ENCODE measurements around the gene RAB4A.

The RAB4A gene

DNA sequence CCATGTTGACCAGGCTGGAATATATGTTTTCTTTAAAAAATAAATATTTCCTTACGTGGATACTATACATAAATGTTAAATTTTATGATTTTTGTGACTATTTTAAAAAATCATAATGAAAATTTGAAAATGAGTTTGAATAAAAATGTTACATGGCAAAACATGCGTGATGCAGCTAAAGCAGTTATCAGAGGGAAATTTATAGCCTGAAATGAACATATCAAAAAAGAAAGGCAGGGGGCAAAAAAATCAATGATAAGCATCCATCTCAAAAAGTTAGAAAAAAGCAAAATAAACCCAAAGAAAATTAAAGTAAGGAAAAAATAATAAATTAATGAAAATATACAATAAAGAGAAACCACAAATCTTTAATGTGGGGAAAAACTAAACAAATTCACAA, 63.4 kb downstream of the RAB4A start:
- DNase-seq (ENCODE audit: low read depth in 2 of 3, low spot score in 1 of 3) = no peak

DNA sequence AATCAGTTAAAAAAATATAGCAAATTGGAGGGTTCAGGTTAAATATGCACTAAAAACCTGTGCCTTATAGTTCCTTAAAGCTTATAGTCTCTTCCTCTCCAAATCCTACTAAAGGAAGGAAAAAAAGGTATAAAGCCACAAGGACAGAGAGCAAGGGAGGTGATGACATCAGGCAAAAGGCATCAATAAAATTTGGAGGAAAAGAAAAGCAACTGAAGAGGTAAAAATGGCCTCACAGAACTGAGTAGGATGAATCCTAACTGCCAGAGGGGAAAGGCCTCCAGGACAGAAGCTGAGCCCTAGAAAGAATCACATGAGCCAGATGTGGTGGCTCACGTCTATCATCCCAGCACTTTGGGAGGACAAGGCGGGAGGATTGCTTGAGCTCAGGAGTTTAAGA, 63.8 kb downstream of the RAB4A start:
- DNase-seq (ENCODE audit: low read depth in 2 of 3, low spot score in 1 of 3) = no peak

DNA sequence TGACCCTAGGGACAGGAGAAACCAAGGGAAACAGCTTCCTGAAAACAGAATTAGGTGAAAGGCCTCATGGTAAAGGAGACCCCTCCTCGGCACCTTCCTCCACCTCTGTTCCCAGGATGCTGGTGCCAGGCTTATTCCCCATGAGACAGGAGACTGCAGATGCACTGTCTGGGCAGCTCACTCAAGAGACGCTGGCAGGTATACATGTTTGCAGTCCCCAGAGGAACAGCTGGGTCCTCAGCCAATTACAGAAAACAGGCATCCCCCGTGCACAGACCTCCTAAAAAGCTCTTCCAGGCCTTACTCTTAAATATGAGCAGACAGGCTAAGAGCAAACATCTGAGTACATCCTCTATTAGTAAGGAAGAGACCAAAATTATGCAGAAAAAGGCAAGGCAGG, 65.4 kb downstream of the RAB4A start:
- no peak for DNase-seq (ENCODE audit: low read depth in 2 of 3, low spot score in 1 of 3)

DNA sequence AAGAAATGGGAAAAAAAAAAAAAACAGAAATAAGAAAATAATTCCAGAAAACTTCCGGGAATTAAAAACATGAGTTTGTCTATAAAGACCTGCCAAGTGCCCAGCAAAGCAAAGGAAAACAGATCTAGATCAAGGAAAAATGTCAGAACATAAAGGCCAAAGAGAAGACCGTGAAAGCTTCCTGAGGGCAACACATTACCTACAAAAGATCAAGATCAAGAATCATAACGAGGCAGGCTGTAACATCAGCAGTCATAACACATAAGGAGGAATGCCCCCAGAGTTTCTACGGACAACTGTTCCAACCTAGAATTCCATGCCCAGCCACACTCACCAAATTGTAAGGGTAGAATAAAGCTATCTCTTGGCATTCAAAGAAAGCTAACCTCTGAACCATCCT, 68.2 kb downstream of the RAB4A start:
- DNase-seq (ENCODE audit: low read depth in 2 of 3, low spot score in 1 of 3) = no peak

DNA sequence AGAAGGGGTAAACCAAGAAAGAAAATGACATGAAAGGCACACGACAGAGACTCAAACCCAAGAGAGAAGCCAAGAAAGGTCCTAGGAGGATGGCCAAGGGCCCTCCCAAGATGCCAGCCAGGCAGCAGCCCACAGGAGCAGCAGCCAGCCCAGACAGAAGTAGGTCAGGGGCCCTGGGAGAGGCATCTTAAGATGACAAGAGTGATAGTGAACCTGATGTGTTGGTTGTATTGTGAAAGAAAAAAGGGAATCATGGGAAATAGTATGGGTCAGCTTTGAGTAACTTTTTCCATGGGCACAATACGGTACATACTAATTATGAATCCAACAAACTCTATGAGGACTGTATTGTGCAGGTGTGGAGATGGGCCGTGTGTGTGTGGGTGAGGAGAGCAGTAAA, 68.6 kb downstream of the RAB4A start:
- DNase-seq (ENCODE audit: low read depth in 2 of 3, low spot score in 1 of 3) = peak in 1 of 3 donors; percentile 4

DNA sequence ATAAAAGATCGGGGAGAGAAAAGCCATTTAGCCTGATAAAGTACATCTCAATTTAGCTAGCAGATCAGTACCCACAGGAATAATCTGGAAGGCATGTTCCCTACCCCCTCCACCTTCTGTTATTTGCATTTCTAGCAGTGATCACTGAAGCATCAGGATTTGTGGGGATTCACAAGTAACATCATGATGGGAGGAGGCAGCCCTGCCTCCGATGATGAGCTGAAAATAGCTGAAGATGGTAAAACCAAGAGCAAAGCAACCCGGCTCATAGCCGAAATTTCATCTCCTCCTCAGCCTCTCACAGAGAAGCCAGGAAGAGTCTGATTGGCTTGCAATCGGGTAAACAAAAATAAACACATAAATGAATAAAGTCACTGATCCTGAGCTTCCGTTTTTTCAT, 69.6 kb downstream of the RAB4A start:
- DNase-seq (ENCODE audit: low read depth in 2 of 3, low spot score in 1 of 3) = no peak

DNA sequence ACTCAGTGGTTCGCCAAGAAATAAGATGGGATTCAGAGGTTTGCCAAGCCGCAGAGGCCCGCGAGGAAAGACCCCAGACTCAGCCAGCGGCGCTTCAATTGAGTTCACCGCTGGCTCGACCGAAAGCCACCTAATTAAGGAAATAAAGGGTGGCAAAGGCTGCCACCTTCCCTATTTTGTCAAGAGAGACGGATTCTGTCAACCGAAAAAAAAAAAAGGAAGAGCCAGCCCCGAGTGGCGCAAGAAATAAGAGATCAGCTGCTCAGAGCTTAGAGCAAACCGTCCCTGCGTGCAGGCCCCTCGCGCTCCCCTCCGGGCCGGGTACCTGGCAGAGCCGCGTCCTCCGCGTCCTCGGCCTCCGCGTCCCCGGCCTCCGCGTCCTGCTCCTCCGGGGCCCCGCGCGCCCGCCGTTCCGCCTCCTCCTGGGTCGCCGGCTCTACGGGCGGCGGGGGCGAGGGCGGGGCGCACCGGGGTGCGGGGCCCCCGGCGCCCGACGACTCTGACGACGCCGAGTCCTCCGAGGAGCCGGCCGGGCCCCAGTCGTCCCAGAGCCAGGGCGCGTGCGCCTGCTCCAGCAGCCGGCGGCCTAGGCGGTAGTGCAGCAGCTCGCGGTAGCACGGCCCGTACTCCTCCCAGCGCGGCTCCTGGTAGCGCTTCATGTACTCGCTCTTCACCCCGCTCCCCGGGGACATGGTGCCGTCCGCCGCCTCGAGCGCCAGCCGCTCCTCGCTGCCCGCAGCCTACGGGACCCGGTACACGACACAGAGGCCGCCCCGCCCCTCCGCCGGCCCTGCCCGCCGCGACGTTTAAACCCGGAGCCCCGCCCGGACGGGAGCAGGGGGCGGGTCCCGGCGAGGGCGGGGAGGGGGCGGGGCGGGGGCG, 71.1 kb downstream of the RAB4A start:
- DNase-seq (ENCODE audit: low read depth in 2 of 3, low spot score in 1 of 3) = peak; percentile 42 to 74 (median 54)

DNA sequence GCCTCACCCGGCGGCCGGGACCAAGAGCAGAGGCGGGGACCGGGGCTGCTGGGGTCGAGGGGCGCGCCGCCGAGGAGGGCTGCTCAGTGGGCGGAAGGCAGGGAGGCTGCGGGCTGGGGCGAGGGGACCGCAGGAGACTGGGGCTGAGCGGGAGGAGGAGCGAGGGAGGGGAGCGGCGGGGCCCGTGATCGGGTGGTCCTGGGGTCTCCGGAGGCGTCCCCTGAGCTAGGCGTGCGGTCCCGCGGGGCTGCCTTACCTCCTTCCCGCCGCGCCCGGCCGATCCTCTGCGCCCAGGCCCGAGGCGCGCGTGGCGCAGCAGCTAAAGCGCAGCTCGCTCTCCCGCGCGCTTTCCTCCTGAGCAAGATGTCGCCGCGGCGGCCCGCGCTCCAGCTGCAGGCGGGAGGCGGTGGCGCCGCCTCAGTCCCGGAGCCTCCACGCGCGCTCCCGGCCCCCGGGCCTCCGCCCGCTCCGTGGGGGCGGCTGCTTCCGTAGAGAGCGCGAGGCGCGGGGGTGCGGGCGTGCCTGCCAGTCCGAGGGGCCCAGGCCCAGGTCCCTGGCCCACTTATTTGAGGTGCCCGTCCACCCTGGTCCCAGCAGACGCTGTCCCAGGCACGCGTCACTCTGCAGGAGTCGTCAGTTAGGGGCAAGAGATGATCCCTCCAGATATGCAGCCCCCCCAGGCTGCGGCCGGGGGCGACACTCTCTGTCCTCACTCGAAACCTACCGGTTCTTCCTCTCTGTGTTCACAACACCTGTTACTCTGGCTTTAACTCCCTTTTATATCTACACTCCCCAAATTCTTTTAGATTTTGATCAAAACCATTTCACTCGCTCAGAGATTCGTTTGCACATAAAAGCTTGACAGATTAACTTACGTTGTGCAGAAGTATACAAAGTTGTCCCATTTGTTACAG, 72.0 kb downstream of the RAB4A start, which contains the start of gene CCSAP:
Gene CCSAP, minus strand, starts transcription at position 392 of the 914 bp plus-strand sequence. CDS start 582 bp downstream, outside the sequence.
- peak; percentile 8 to 42 (median 9) for DNase-seq (ENCODE audit: low read depth in 2 of 3, low spot score in 1 of 3)

DNA sequence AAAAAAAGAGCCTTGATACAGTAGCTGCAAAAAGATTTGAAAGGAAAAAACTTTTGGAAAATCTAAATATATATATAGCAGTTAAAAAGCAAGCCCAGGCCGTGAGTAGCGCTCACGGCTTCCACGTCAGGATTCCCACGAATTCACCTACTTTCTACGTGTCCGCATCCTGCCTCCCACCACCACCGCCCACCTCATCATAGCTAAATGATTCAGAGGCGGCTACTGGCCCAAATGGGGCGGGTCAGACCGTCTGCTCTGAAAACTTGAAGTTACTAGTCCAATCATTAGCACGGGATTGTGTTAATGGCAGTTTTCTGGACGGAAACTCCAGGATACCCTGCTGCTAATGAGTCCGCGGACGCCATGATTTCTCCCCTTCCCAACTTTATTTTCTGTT, 73.2 kb downstream of the RAB4A start:
- DNase-seq (ENCODE audit: low read depth in 2 of 3, low spot score in 1 of 3) = no peak

DNA sequence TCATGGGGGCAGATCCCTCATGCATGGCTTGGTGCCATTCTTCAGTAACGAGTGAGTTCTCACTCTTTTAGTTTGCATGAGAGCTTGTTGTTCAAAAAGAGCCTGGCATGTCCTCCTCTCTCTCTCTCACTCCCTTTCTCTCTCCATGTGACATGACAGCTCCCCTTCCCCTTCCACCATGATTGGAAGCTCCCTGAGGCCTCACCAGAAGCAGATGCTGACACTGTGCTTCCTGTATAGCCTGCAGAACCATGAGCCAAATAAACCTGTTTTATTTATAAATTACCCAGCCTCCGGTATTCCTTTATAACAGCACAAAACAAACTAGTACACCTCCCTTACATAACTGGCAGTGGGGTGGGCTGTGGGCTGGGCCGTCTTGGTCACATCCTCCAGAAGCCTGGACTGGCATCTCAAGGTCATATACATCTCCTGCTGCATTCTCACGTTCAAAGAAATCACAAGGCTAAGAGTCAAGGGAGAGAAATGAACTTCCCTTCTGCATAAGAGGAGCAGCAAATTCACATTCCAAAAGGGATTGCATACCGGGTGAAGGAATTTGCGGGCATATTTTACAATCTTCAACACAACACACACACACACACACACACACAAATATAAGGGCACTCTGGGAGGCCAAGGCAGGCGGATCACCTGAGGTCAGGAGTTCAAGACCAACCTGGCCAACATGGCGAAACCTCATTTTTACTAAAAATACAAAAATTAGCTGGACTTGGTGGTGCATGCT, 74.2 kb downstream of the RAB4A start:
- no peak for DNase-seq (ENCODE audit: low read depth in 2 of 3, low spot score in 1 of 3)

DNA sequence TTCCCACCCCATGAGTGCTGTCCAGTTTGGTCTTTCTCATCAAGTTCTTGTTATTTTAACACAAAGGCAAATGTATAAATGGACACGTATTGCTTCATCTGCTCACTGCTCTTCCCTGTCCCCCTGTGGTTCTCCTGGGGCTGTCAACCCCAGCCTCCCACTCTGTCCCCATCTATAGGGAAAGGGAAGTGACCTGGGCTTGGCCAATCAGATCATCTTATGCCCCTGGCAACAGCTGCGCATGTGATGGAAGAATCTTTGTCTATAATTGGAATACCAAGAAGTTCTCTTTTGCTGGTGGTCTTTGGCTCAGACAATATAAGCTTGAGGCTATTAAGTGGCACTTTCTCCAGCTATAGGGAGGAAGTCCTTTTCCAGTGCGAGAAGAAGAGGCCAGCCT, 76.6 kb downstream of the RAB4A start:
- no peak for DNase-seq (ENCODE audit: low read depth in 2 of 3, low spot score in 1 of 3)

DNA sequence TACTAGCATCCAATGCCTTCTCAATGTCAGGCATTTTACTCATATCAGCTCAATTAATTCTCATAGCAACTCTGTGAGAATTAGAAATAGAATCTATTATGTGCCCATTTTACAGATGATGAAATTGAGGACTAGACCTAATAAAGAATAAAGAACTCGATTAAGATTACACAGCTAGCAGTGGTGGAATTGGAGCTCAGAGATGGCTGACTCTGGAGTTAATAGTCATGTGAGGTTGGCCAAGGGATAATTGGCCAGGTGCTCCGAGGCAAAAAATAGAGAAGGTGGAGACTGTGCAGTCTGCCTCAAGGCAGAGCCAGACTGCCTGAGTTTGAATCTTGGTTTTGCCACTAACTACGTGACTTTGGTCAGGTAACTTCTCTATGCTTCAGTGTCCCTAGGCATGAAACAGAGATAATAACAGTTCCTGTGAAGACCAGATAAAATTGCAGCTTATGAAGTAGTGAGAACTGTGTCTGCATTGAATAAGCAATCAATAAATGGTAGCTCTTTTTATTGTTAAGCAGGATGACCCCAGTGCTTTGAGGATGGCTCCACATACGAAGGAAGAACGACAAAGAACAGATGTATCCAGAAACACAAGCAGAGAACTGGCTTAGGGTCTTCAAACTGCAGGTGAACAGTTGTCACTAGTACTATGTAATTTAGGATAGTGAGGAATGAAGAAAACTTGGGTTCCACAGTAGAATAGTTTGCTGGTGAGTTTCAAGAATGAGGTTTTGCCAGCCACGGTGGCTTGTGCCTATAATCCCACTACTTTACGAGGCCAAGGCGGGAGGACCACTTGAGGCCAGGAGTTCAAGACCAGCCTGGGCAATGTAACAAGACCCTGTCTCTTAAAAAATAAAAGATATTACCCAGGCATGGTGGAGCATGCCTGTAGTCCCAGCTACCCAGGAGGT, 78.8 kb downstream of the RAB4A start:
- DNase-seq (ENCODE audit: low read depth in 2 of 3, low spot score in 1 of 3) = no peak

DNA sequence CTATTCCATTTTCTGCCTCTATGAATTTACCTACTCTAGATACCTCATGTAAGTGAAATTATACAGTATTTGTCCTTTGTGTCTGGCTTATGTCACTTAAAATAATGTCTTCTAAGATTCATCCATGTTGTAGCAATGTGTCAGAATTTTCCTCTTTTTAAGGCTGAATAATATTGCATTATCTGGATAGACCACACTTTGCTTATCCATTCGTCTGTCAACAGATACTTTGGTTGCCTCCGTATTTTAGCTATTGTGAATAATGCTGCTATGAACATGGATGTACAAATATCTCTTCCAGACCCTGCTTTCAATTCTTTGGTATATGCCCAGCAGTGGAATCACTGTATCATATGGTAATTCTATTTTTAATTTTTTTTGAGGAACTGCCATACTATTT, 82.1 kb downstream of the RAB4A start:
- no peak for DNase-seq (ENCODE audit: low read depth in 2 of 3, low spot score in 1 of 3)

DNA sequence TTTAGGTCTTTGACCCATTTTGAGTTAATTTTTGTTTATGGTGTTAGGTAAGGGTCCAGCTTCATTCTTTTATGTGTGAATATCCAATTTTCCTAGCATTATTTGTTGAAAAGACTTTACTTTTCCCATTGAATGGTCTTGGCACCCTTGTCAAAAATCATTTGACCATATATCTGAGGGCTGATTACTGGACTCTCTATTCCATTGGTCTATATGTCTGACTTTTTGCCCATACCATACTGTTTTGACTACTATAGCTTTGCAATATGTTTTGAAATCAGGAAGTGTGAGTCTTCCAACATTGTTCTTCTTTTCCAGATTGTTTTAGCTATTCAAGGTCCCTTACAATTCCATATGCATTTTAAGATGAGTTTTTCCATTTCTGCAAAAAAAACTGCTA, 83.3 kb downstream of the RAB4A start:
- DNase-seq (ENCODE audit: low read depth in 2 of 3, low spot score in 1 of 3) = no peak
